SK-N-MC (cell line): ENCODE results near the gene RFXANK.

ENCODE experiments used
- EZH2 ChIP-seq: fragments of 200-600 bp; sonication (generic); IDR thresholded peaks from one replicate; pipeline ENCODE4 v1.6.1; 2017; ENCODE audit warnings: antibody characterized with exemption
- FOXP2 ChIP-seq: optimal IDR thresholded peaks from 2 replicates; pipeline ENCODE3; 2011; ENCODE audit warnings: mild to moderate bottlenecking, moderate library complexity; ENCODE audit not compliant: insufficient read depth; ENCODE audit errors: extremely low read length, control extremely low read depth
- POLR2AphosphoS5 ChIP-seq: IDR thresholded peaks from 2 replicates; pipeline ENCODE4 v1.6.1; 2012; ENCODE audit warnings: mild to moderate bottlenecking, low read depth, low read length, borderline replicate concordance

- TF ChIP-seq EZH2 (no peak), POLR2AphosphoS5 (no peak), FOXP2 (no peak)
Observed at GRCh38 chr19:19149435-19149834, 42.6 kb upstream of the RFXANK start.
